Measurements from ENCODE around the gene MEAK7. TPM values are rescaled to one million over a fixed set of nuclear protein-coding genes. Genes with fewer than 3 reads are reported as not detected.
A peak's percentile ranks its signal among the peaks of the same experiment; 100 is the strongest.

Gene MEAK7
- total RNA-seq, 1 donor from 2014 or later = 34.2 TPM

DNA sequence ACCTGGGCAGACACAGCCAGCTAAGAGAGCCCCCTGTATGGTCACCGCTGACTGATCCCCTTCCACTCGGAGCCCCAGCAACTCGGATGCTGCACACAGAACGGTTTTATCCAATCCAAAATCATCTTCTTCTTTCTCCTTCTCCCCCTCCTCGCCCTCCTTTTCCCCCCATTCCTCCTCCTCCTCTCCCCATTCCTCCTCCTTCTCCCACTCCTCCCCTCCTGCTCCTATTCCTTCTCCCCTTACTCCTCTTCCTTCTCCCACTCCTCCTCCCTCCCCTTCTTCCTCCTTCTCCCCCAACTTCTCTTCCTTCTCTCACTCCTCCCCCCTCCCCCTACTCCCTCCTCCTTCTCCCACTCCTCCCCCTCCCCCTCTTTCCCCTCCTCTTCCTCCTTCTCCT lies 30.4 kb upstream of the MEAK7 start:
- TF ChIP-seq, protein P1, sequence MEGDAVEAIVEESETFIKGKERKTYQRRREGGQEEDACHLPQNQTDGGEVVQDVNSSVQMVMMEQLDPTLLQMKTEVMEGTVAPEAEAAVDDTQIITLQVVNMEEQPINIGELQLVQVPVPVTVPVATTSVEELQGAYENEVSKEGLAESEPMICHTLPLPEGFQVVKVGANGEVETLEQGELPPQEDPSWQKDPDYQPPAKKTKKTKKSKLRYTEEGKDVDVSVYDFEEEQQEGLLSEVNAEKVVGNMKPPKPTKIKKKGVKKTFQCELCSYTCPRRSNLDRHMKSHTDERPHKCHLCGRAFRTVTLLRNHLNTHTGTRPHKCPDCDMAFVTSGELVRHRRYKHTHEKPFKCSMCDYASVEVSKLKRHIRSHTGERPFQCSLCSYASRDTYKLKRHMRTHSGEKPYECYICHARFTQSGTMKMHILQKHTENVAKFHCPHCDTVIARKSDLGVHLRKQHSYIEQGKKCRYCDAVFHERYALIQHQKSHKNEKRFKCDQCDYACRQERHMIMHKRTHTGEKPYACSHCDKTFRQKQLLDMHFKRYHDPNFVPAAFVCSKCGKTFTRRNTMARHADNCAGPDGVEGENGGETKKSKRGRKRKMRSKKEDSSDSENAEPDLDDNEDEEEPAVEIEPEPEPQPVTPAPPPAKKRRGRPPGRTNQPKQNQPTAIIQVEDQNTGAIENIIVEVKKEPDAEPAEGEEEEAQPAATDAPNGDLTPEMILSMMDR (IDR thresholded peaks at IDR 0.05; ENCODE audit: unreplicated experiment) = no peak
- H3K36me3 Mint-ChIP-seq (ENCODE audit: low read depth, unreplicated experiment) = peaks cover 8% of the 10 kb centered on the region
- peaks cover 12% of the 10 kb centered on the region for H3K27me3 Mint-ChIP-seq (ENCODE audit: unreplicated experiment)
- no peaks in the 10 kb centered on the region for H3K9me3 Mint-ChIP-seq (ENCODE audit: unreplicated experiment)
- no peak overlapping the region for H3K4me3 Mint-ChIP-seq (ENCODE audit: unreplicated experiment)
- H3K27ac Mint-ChIP-seq (ENCODE audit: unreplicated experiment) = no peak overlapping the region
- no peak for DNase-seq (ENCODE audit: low spot score)
- peaks cover 47% of the 10 kb centered on the region for H3K4me1 Mint-ChIP-seq (ENCODE audit: unreplicated experiment)

DNA sequence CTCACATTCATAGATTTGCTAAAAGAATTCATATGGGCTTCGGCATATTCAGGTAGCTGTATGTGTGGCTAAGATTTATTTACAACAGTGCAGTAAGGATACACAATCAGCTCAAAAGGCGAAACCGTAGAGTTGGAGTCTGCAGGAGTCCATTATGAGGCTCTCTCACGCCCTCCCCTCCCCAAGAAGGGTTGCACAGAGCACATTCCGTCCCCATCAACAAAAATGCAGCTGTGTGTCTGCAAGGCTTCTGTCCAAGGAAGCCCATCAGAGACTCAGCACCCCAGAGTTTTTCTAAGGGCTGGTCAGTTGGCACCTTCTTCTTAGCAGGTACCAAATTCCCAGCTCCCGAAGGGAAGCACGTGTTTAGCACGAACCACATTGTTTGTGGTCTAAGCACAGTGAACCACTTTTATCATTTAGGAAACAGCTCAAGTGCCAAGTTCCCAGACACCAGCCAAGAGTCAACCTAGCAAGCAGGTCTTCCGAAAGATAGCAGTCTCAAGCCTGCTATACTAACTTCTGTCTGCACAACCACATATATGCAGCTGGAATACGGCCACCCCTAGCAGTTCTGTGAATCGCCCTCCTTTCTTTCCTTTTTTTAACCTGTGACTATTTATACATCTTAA lies 28.5 kb upstream of the MEAK7 start:
- H3K9me3 Mint-ChIP-seq (ENCODE audit: unreplicated experiment) = peaks cover 6% of the 10 kb centered on the region
- H3K27me3 Mint-ChIP-seq (ENCODE audit: unreplicated experiment) = peaks cover 12% of the 10 kb centered on the region
- peak overlapping the region; percentile 92 for H3K27ac Mint-ChIP-seq (ENCODE audit: unreplicated experiment)
- peaks cover 45% of the 10 kb centered on the region for H3K4me1 Mint-ChIP-seq (ENCODE audit: unreplicated experiment)
- TF ChIP-seq, protein P1 (IDR thresholded peaks at IDR 0.05; ENCODE audit: unreplicated experiment) = no peak
- peak overlapping the region; percentile 71 for H3K4me3 Mint-ChIP-seq (ENCODE audit: unreplicated experiment)
- no peak for DNase-seq (ENCODE audit: low spot score)
- H3K36me3 Mint-ChIP-seq (ENCODE audit: low read depth, unreplicated experiment) = peaks cover 17% of the 10 kb centered on the region

DNA sequence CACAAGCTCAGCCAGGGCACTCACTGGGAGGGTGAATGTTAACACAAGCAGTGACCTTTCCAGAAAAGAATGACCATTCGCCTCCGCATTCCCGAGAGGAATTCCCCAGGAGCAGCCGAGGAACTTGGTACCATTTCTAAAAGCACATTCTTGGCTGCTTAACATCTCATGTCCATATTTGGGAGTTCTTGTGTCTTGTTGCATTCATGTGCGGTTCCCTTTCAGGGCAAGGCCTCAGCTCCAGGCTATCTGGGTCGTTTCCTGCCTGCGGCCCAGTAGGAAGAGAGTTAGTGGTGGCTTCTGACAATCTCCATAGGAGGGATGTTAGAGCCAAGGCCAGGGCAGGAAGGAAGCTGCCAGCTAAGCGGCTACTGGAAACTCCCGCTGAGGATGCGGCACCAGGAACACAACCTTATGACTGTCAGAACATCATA lies 27.8 kb upstream of the MEAK7 start:
- DNase-seq (ENCODE audit: low spot score) = peak; percentile 57
- Mint-ChIP-seq H3K4me1 (ENCODE audit: unreplicated experiment) (peaks cover 39% of the 10 kb centered on the region), H3K36me3 (ENCODE audit: low read depth, unreplicated experiment) (peaks cover 17% of the 10 kb centered on the region), H3K4me3 (ENCODE audit: unreplicated experiment) (peak overlapping the region; percentile 71), H3K9me3 (ENCODE audit: unreplicated experiment) (peaks cover 6% of the 10 kb centered on the region), H3K27me3 (ENCODE audit: unreplicated experiment) (peaks cover 14% of the 10 kb centered on the region), H3K27ac (ENCODE audit: unreplicated experiment) (peak overlapping the region; percentile 92)
- TF ChIP-seq, protein P1 (IDR thresholded peaks at IDR 0.05; ENCODE audit: unreplicated experiment) = no peak

DNA sequence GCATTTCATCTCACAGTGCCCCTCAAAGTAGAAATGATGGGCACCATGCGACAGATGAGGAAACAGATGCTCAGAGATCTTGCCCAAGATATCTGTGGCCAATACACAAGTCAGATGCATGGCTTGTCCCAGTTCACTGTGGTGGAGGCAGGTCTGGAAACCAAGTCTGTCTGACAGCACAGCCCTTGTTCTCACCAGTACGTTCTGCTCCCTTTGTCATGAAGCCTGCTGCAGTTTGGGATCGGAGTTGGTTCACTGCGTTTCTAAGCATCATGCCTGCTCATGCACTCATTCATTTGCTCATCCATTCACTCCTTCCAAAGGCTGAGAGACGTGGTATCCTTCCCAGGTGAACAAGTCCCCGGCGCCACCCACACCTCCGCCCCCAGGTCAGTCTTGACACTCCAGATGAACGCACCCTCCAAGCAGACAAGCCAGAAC lies 27.2 kb upstream of the MEAK7 start:
- peaks cover 17% of the 10 kb centered on the region for H3K36me3 Mint-ChIP-seq (ENCODE audit: low read depth, unreplicated experiment)
- TF ChIP-seq, protein P1 (IDR thresholded peaks at IDR 0.05; ENCODE audit: unreplicated experiment) = no peak
- H3K4me3 Mint-ChIP-seq (ENCODE audit: unreplicated experiment) = peak overlapping the region; percentile 71
- peaks cover 6% of the 10 kb centered on the region for H3K9me3 Mint-ChIP-seq (ENCODE audit: unreplicated experiment)
- peak overlapping the region; percentile 92 for H3K27ac Mint-ChIP-seq (ENCODE audit: unreplicated experiment)
- H3K27me3 Mint-ChIP-seq (ENCODE audit: unreplicated experiment) = peaks cover 14% of the 10 kb centered on the region
- peaks cover 42% of the 10 kb centered on the region for H3K4me1 Mint-ChIP-seq (ENCODE audit: unreplicated experiment)
- no peak for DNase-seq (ENCODE audit: low spot score)

DNA sequence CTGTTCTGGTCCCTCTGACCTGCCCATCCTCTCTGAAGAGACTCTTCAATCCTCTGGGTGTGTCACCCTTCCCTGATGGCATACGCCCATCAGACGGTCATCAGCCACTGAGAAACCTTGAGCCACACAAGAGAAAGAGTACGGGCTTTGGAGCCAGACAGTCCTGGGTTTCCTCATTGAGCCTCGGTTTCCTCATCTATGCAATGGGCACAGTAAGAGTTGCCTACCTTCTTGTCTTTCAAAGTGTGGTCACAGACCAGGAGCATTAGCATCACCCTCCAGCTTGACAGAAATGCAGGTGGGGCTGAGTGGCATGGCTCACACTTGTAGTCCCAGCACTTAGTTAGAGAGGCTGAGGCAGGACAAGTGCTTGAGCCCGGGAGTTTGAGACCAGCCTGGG lies 26.1 kb upstream of the MEAK7 start:
- TF ChIP-seq, protein P1 (IDR thresholded peaks at IDR 0.05; ENCODE audit: unreplicated experiment) = no peak
- H3K27me3 Mint-ChIP-seq (ENCODE audit: unreplicated experiment) = peaks cover 13% of the 10 kb centered on the region
- peaks cover 17% of the 10 kb centered on the region for H3K36me3 Mint-ChIP-seq (ENCODE audit: low read depth, unreplicated experiment)
- peaks cover 6% of the 10 kb centered on the region for H3K9me3 Mint-ChIP-seq (ENCODE audit: unreplicated experiment)
- no peak for DNase-seq (ENCODE audit: low spot score)
- H3K4me3 Mint-ChIP-seq (ENCODE audit: unreplicated experiment) = no peak overlapping the region
- peaks cover 43% of the 10 kb centered on the region for H3K4me1 Mint-ChIP-seq (ENCODE audit: unreplicated experiment)
- H3K27ac Mint-ChIP-seq (ENCODE audit: unreplicated experiment) = no peak overlapping the region
